Measurements from ENCODE around the gene SLC36A1.

The SLC36A1 gene

DNA sequence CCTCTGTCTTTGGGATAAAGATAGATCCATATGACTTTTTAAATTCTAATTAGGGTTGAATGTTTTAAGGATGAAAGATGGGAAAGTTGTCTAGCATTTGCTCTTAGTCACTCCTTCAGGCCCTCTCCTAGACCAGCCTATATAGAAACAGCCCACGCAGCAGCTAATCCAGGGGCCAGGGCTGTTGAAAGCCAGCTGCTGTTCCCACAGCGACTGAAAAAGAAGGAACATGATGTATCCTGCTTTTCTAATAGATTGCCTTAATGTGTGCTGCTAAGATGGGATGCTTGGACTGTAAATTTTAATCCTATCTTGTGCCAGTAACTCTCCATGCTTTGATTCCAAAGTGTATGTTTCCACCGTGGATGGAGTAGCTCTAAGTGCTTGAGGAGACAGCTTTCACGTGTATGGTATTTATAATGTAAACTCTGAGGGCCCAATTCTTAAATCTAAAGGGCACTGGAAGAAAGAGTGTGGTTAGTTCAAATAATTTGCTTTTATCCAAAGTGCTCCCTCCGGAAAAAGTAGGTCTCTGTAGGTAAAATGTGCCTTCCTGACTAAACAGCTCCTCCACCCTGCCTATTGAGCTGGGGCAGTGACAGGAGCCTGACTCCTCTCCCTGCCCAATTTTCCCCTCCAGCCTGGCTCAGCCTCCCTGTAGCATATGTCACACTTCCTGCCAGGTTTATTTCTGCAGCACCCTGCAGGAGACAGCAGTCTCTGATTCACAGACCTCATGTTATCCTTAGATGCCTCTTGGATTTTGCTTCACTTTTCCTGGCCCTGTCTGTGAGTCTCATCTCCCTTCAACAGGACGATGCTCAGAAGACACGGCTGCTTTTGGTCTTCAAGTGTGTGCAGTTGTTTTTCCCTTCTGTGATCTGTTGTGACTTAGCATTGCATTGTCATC is 33.2 kb downstream of the SLC36A1 start:
- no peak for DNase-seq (ENCODE audit: low spot score)
- in situ Hi-C loops (cut with MboI; ENCODE audit: low pct_unique_long_range_greater_than_20kb, low sequenced_read_pairs, unreplicated experiment), result no loop called here
- TF ChIP-seq, protein P1, sequence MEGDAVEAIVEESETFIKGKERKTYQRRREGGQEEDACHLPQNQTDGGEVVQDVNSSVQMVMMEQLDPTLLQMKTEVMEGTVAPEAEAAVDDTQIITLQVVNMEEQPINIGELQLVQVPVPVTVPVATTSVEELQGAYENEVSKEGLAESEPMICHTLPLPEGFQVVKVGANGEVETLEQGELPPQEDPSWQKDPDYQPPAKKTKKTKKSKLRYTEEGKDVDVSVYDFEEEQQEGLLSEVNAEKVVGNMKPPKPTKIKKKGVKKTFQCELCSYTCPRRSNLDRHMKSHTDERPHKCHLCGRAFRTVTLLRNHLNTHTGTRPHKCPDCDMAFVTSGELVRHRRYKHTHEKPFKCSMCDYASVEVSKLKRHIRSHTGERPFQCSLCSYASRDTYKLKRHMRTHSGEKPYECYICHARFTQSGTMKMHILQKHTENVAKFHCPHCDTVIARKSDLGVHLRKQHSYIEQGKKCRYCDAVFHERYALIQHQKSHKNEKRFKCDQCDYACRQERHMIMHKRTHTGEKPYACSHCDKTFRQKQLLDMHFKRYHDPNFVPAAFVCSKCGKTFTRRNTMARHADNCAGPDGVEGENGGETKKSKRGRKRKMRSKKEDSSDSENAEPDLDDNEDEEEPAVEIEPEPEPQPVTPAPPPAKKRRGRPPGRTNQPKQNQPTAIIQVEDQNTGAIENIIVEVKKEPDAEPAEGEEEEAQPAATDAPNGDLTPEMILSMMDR (IDR thresholded peaks at IDR 0.05; ENCODE audit: extremely low read depth, insufficient read depth, missing control alignments), result no peak

DNA sequence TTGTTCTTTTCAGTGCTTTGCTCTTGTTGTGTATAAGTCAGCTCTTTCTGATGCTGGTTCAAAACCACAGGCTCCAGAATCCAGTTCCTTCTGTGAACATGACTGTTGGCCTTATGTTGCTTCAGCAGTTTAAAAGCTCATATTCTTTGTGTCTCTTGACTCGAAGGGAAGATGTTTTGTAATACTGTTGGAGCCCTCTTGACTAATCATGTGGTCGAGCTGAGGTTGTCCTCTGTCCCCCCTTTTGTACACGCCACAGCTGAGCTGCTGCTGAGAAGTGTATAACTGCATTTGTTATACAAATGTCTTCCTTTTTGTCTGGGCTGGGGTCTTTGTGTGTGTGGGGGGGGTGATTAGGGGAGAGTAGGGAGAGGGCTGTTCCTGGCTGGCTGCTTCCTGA is 35.8 kb downstream of the SLC36A1 start:
- no peak for DNase-seq (ENCODE audit: low spot score)
- in situ Hi-C loops (cut with MboI; ENCODE audit: low pct_unique_long_range_greater_than_20kb, low sequenced_read_pairs, unreplicated experiment), result no loop called here
- TF ChIP-seq, protein P1 (IDR thresholded peaks at IDR 0.05; ENCODE audit: extremely low read depth, insufficient read depth, missing control alignments), result no peak

DNA sequence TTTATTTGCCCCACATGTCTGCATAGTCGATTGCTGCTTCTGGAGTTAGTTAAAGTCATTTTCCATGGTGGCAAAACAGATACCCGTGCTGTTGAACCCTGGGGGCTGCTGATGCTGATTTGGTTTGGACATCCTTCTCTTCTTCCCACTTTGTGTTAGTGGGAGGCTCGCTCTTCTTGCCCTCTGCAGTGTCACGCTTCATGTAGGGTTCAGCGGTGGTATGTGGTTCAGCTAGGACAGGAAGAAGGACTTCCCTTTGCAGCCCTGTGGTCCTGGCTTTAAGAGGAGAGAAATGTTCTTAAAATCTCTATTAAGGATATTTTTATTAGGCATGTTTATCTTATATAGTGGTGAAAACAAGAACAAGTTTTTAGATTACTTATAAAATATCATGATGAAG is 36.2 kb downstream of the SLC36A1 start:
- TF ChIP-seq, protein P1 (IDR thresholded peaks at IDR 0.05; ENCODE audit: extremely low read depth, insufficient read depth, missing control alignments), result no peak
- in situ Hi-C loops (cut with MboI; ENCODE audit: low pct_unique_long_range_greater_than_20kb, low sequenced_read_pairs, unreplicated experiment), result no loop called here
- DNase-seq (ENCODE audit: low spot score), result no peak

DNA sequence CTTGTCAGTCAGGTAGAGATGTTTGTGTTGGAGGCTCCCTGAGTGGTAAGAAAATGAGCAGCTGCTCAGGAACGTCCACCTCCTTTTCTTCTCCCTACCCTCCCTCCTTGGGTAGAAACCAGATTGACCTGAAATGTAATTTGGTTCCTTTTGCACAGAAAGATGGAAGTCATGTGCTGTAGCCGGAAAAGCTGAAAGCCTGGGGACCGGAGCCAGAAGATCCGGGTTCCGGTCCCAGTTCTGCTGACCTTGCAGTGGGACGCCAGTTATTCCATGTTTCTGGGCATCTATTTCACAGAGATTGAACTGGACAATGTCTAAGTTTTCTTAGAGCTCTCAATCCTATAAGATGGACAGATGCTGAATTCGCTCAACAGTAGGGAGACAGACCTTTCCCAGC is 40.1 kb downstream of the SLC36A1 start:
- in situ Hi-C loops (cut with MboI; ENCODE audit: low pct_unique_long_range_greater_than_20kb, low sequenced_read_pairs, unreplicated experiment), result no loop called here
- DNase-seq (ENCODE audit: low spot score), result no peak
- TF ChIP-seq, protein P1 (IDR thresholded peaks at IDR 0.05; ENCODE audit: extremely low read depth, insufficient read depth, missing control alignments), result no peak

DNA sequence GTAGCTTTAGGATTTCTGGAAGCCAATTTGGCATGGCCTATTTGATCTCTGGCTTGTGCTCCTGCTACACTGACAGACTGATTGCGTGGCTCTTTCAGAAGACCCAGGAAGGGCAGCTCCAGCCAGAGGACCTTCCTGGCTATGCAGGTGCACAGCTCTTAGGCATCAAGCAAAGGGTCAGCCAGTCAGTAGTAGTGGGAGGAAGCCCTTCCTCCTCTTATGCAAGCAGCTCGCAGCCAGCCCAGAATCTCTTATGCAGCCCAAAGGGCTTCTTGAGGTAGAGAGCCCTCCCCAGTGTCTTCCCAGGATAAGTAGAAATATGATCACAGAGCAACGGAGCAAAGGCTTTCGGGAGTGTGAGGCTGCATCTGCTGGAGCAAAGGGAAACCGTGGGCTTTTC is 43.2 kb downstream of the SLC36A1 start:
- TF ChIP-seq, protein P1 (IDR thresholded peaks at IDR 0.05; ENCODE audit: extremely low read depth, insufficient read depth, missing control alignments), result no peak
- in situ Hi-C loops (cut with MboI; ENCODE audit: low pct_unique_long_range_greater_than_20kb, low sequenced_read_pairs, unreplicated experiment), result loop anchor here (10.0 kb wide), 1 partner anchor 46 kb away; the partner anchor contains the start of gene SLC36A1

DNA sequence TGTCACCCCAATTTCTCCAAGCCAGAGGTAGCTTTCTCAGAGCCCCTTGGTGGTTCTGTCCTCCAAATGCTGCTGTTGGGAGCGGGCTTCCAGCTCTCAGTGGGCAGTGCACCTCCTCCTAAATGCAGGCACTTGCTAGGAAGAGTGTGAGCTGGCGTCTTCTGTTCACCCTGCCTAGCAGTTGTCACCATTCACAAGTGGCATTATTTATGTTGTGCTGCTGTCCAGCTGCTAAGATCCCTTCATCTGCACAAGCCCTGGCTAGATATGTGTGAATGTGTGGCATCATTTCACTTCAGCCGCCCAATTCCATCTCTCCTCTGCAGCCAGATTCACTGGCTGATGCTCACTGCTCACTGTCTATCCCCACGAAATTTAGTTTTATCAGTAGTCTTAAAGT is 43.7 kb downstream of the SLC36A1 start:
- in situ Hi-C loops (cut with MboI; ENCODE audit: low pct_unique_long_range_greater_than_20kb, low sequenced_read_pairs, unreplicated experiment), result loop anchor here (10.0 kb wide), 1 partner anchor 46 kb away; the partner anchor contains the start of gene SLC36A1
- TF ChIP-seq, protein P1 (IDR thresholded peaks at IDR 0.05; ENCODE audit: extremely low read depth, insufficient read depth, missing control alignments), result no peak
- no peak for DNase-seq (ENCODE audit: low spot score)

More for the DNA sequence above, 43.2 kb downstream of the SLC36A1 start:
- no peak for DNase-seq (ENCODE audit: low spot score)

Measured in GM13977 (cell line).